Endothelial cell of umbilical vein (primary cell): Measurements from ENCODE around the gene GPR26. TPM values are rescaled to one million over a fixed set of nuclear protein-coding genes. Genes with fewer than 3 reads are reported as not detected.

ENCODE experiments used
- BruUV-seq: library from RNA; stranded (reverse); fragments of 400-500 nt; replicated peaks from 2 replicates; lab custom pipeline; 2021; lab: Mats Ljungman, UMichigan
- CTCF ChIA-PET: fragments of 300-600, 350-600 bp; sonication (Branson Sonifier 250); formaldehyde crosslinking; loops from one replicate; lab custom pipeline; 2021; ENCODE audit warnings: antibody characterized with exemption, inconsistent platforms; lab: Charles Lee
- POLR2A ChIA-PET: fragments of 300-600, 350-600 bp; sonication (Branson Sonifier 250); formaldehyde crosslinking; loops from one replicate; lab custom pipeline; 2021; ENCODE audit warnings: antibody characterized with exemption, inconsistent platforms; lab: Charles Lee
- DNase-seq: peaks from one replicate; pipeline ENCODE4 v3.0.0-alpha.2; 2011; ENCODE audit warnings: low read depth, low spot score
- FAIRE-seq: peaks from 2 replicates; lab custom pipeline; 2011; peaks lifted over from hg19 to GRCh38; lab: Jason Lieb, UNC
- H2AFZ ChIP-seq: 2 replicates; pipeline ENCODE4 v1.6.0; 2012; ENCODE audit warnings: low read depth, low read length, control low read depth, inconsistent platforms
- H3K27ac ChIP-seq: 2 replicates; pipeline ENCODE4 v1.5.1; 2011; ENCODE audit warnings: low read depth, mild to moderate bottlenecking, control low read depth, low read length, moderate library complexity; ENCODE audit not compliant: insufficient read depth
- H3K27me3 ChIP-seq, 2 experiments: 2 replicates each; pipeline versions ENCODE4 v1.6.0 to v1.6.1; 2011; ENCODE audit warnings: low read length in 2 of 2, mixed read lengths in 1 of 2; ENCODE audit not compliant: control insufficient read depth in 2 of 2, insufficient read depth in 2 of 2
- H3K36me3 ChIP-seq, 2 experiments: 2 replicates in 1 of 2; 3 replicates in 1 of 2; pipeline ENCODE4 v1.5.1; 2011; ENCODE audit warnings: low read length in 2 of 2, mild to moderate bottlenecking in 1 of 2, moderate library complexity in 1 of 2; ENCODE audit not compliant: control insufficient read depth in 2 of 2, insufficient read depth in 2 of 2; ENCODE audit errors: extremely low read depth in 1 of 2
- H3K4me1 ChIP-seq: 3 replicates; pipeline ENCODE4 v1.5.1; 2011; ENCODE audit warnings: mild to moderate bottlenecking, low read length; ENCODE audit not compliant: control insufficient read depth, insufficient read depth; ENCODE audit errors: extremely low read depth
- H3K4me2 ChIP-seq: 2 replicates; pipeline ENCODE4 v1.6.1; 2011; ENCODE audit warnings: low read length, control low read depth, mixed read lengths; ENCODE audit not compliant: insufficient read depth
- H3K4me3 ChIP-seq, 3 experiments: fragments of 200-600 bp in 1 of 3; sonication (generic), shearing (Covaris generic) in 1 of 3; replicated peaks in 1 of 3; 2 replicates each; pipeline ENCODE4 v1.5.1; 2011 to 2016; ENCODE audit warnings: control low read depth in 3 of 3, low read length in 3 of 3, mild to moderate bottlenecking in 2 of 3, inconsistent platforms in 1 of 3, low read depth in 1 of 3, moderate library complexity in 1 of 3; ENCODE audit not compliant: insufficient read depth in 1 of 3
- H3K79me2 ChIP-seq: 2 replicates; pipeline ENCODE4 v1.6.0; 2012; ENCODE audit warnings: low read length, inconsistent platforms; ENCODE audit not compliant: control insufficient read depth, insufficient read depth
- H3K9ac ChIP-seq: replicated peaks from 2 replicates; pipeline ENCODE3; 2011; ENCODE audit warnings: low read length, control low read depth; ENCODE audit not compliant: insufficient read depth; ENCODE audit errors: extremely low read depth
- H3K9me1 ChIP-seq: replicated peaks from 3 replicates; pipeline ENCODE4 v1.6.0; 2011; ENCODE audit warnings: mild to moderate bottlenecking, low read length; ENCODE audit not compliant: control insufficient read depth, insufficient read depth; ENCODE audit errors: extremely low read depth
- H3K9me3 ChIP-seq: replicated peaks from 2 replicates; pipeline ENCODE4 v1.5.1; 2012; ENCODE audit warnings: low read length, inconsistent platforms; ENCODE audit not compliant: control insufficient read depth, insufficient read depth
- H4K20me1 ChIP-seq: replicated peaks from 2 replicates; pipeline ENCODE3; 2011; ENCODE audit warnings: mild to moderate bottlenecking, low read length; ENCODE audit not compliant: control insufficient read depth, insufficient read depth; ENCODE audit errors: extremely low read depth
- EZH2 ChIP-seq: IDR thresholded peaks from 2 replicates; pipeline ENCODE4 v1.6.1; 2012; ENCODE audit warnings: borderline replicate concordance, low read depth, mild to moderate bottlenecking, moderate library complexity, low read length, inconsistent platforms; ENCODE audit not compliant: severe bottlenecking
- FOS ChIP-seq: IDR thresholded peaks from 2 replicates; pipeline ENCODE4 v1.6.1; 2011; ENCODE audit warnings: mild to moderate bottlenecking, low read length, moderate library complexity, borderline replicate concordance; ENCODE audit not compliant: insufficient read depth
- GATA2 ChIP-seq: IDR thresholded peaks from 2 replicates; pipeline ENCODE4 v1.7.0; 2011; ENCODE audit warnings: low read depth, mild to moderate bottlenecking, moderate library complexity, mixed read lengths, low read length; ENCODE audit not compliant: insufficient read length, insufficient read depth
- JUN ChIP-seq: IDR thresholded peaks from 2 replicates; pipeline ENCODE4 v1.6.1; 2011; ENCODE audit warnings: borderline replicate concordance, low read depth; ENCODE audit not compliant: insufficient read length, insufficient read depth
- MAX ChIP-seq: IDR thresholded peaks from 2 replicates; pipeline ENCODE4 v1.6.1; 2011; ENCODE audit not compliant: insufficient read depth, insufficient read length
- MYC ChIP-seq: IDR thresholded peaks from one replicate; pipeline ENCODE4 v1.6.1; 2011; ENCODE audit warnings: mild to moderate bottlenecking, low read depth, low read length
- POLR2A ChIP-seq: IDR thresholded peaks from 2 replicates; pipeline ENCODE4 v1.6.1; 2012; ENCODE audit warnings: low read depth, mild to moderate bottlenecking, control low read depth, low read length
- POLR2AphosphoS5 ChIP-seq: IDR thresholded peaks from 2 replicates; pipeline ENCODE4 v1.6.1; 2012; ENCODE audit warnings: low read depth, mild to moderate bottlenecking, control low read depth, low read length, moderate library complexity; ENCODE audit not compliant: insufficient read depth
- dilution Hi-C: fragments of 300-500 bp; cut with MboI; formaldehyde crosslinking; loops from one replicate; pipeline ENCODE4 v1.15.0; 2019; ENCODE audit warnings: low sequenced_read_pairs; ENCODE audit not compliant: extremely low pct_ligation_motif_present
- intact Hi-C: fragments of 100-400 bp; cut with micrococcal nuclease; formaldehyde crosslinking; loops from one replicate; pipeline ENCODE4 v1.10.0; 2022
- polyA plus RNA-seq, 4 experiments: library from polyadenylated mRNA; depleted of rRNA in 3 of 4; stranded (reverse) in 3 of 4; unstranded in 1 of 4; fragments of >200 nt; gene quantifications; 2 replicates each; pipeline versions ENCODE4 v1.2.1 to v1.2.3, GENCODE V29; 2011 to 2012; ENCODE audit warnings: missing spikeins in 1 of 4
- total RNA-seq: library from RNA; stranded (reverse); gene quantifications from 2 replicates; pipeline ENCODE4 v1.2.3, GENCODE V29; 2021
- TF ChIP-seq, protein P1 (sequence below), 2 donors: IDR thresholded peaks; 1 replicate in 1 of 2; 2 replicates in 1 of 2; pipeline ENCODE4 v1.5.1; 2011; ENCODE audit warnings: low read length in 2 of 2, mild to moderate bottlenecking in 2 of 2, moderate library complexity in 2 of 2, control low read depth in 1 of 2, inconsistent platforms in 1 of 2, low read depth in 1 of 2; ENCODE audit not compliant: insufficient read depth in 1 of 2; ENCODE audit errors: extremely low read depth in 1 of 2

Gene GPR26
- total and polyA plus RNA-seq, 2 donors (not counting 3 experiments of a cell fraction or from before 2014, with no cell fraction given): not detected

GRCh38 chr10:123706236-123706635 is 40.1 kb downstream of the GPR26 start:
- Histone ChIP-seq H2AFZ (no peak overlapping the region), H4K20me1 (no peaks in the 10 kb centered on the region), H3K4me1 (no peaks in the 10 kb centered on the region), H3K27me3 (no peaks in the 10 kb centered on the region), H3K4me3 (no peak overlapping the region), H3K9ac (no peak overlapping the region), H3K9me1 (no peaks in the 10 kb centered on the region), H3K9me3 (no peaks in the 10 kb centered on the region), H3K4me2 (no peak overlapping the region), H3K27ac (no peak overlapping the region), H3K36me3 (no peaks in the 10 kb centered on the region), H3K79me2 (no peaks in the 10 kb centered on the region)
- intact Hi-C loops: no loop called here
- DNase-seq (no peak), FAIRE-seq (no peak)
- ChIA-PET CTCF (no interaction called here), POLR2A (no interaction called here)
- TF ChIP-seq MYC: no peak
- dilution Hi-C loops: no loop called here
- no TSS peak for BruUV-seq

DNA sequence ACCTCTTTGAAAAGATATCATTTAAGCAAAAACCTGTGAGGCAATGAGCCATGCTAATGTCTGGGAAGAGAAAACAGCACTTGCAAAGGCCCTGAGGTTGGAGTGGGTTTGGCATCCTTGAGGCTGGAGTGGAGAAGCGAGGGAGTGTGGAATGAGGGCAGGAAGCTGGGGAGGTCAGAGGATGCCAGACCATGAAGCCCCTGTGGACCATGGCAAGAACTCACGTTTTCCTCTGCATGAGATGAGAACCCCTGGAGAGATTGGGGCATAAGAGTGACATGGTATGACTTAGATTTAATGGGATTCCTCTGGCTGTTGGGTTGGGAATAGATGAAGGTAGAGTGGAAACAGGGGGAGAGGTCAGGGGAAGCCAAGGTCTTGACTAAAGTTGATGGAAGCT is 49.4 kb downstream of the GPR26 start:
- H3K9ac ChIP-seq: no peak overlapping the region
- no peaks in the 10 kb centered on the region for H3K9me1 ChIP-seq
- dilution Hi-C loops: no loop called here
- no peaks in the 10 kb centered on the region for H3K36me3 ChIP-seq
- no peak overlapping the region for H3K4me3 ChIP-seq
- FAIRE-seq (no peak), DNase-seq (no peak)
- H3K4me2 ChIP-seq: no peak overlapping the region
- no peaks in the 10 kb centered on the region for H3K9me3 ChIP-seq
- no peaks in the 10 kb centered on the region for H4K20me1 ChIP-seq
- intact Hi-C loops: no loop called here
- ChIA-PET CTCF (no interaction called here), POLR2A (no interaction called here)
- no TSS peak for BruUV-seq
- H3K4me1 ChIP-seq: no peaks in the 10 kb centered on the region
- TF ChIP-seq JUN (no peak), MYC (no peak), EZH2 (no peak), POLR2AphosphoS5 (no peak), GATA2 (no peak), POLR2A (no peak), FOS (no peak), MAX (no peak)
- TF ChIP-seq, protein P1, sequence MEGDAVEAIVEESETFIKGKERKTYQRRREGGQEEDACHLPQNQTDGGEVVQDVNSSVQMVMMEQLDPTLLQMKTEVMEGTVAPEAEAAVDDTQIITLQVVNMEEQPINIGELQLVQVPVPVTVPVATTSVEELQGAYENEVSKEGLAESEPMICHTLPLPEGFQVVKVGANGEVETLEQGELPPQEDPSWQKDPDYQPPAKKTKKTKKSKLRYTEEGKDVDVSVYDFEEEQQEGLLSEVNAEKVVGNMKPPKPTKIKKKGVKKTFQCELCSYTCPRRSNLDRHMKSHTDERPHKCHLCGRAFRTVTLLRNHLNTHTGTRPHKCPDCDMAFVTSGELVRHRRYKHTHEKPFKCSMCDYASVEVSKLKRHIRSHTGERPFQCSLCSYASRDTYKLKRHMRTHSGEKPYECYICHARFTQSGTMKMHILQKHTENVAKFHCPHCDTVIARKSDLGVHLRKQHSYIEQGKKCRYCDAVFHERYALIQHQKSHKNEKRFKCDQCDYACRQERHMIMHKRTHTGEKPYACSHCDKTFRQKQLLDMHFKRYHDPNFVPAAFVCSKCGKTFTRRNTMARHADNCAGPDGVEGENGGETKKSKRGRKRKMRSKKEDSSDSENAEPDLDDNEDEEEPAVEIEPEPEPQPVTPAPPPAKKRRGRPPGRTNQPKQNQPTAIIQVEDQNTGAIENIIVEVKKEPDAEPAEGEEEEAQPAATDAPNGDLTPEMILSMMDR (IDR thresholded peaks at IDR 0.05; ENCODE audit: extremely low read depth in 1 of 2, insufficient read depth in 1 of 2, low read depth in 1 of 2, low read length in 2 of 2): no peak
- H3K27ac ChIP-seq: no peak overlapping the region
- no peaks in the 10 kb centered on the region for H3K79me2 ChIP-seq
- no peak overlapping the region for H2AFZ ChIP-seq
- H3K27me3 ChIP-seq: no peaks in the 10 kb centered on the region
